ENCODE measurements around the gene SH2D4B.

DNA sequence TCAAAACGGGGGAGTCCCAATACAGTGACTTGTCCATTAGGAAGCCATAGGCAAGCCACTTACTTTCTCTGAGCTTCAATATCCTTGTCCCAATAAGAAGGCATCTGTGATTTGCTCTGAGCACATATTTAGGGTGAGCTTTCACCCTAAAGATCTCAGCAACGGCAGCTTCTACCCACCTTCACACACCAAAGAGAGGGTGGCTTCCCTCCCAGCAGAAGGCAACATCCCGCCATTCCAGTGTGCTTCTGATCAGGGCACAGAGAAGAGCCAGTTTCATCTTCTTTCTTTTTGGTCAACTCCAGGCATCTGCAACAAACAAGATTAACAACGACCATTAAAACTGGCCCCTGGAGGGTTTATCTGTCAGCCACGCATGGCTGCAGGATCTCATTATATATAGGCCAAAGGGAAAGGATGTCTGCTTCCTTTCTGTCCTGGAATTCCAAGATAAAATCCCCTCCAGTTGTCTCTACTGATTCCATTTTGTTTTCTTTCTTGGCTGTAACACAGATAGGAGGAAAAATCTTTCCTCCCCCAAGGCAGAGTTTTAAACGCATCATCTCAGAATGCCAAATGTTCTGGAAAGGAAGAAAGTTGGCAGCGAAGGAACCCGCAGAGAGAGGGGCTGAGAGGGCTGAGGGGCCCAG, 491 bp upstream of the SH2D4B start:
- no peak for TF ChIP-seq POLR2A (IDR thresholded peaks at IDR 0.05)
- TF ChIP-seq, protein P1, sequence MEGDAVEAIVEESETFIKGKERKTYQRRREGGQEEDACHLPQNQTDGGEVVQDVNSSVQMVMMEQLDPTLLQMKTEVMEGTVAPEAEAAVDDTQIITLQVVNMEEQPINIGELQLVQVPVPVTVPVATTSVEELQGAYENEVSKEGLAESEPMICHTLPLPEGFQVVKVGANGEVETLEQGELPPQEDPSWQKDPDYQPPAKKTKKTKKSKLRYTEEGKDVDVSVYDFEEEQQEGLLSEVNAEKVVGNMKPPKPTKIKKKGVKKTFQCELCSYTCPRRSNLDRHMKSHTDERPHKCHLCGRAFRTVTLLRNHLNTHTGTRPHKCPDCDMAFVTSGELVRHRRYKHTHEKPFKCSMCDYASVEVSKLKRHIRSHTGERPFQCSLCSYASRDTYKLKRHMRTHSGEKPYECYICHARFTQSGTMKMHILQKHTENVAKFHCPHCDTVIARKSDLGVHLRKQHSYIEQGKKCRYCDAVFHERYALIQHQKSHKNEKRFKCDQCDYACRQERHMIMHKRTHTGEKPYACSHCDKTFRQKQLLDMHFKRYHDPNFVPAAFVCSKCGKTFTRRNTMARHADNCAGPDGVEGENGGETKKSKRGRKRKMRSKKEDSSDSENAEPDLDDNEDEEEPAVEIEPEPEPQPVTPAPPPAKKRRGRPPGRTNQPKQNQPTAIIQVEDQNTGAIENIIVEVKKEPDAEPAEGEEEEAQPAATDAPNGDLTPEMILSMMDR (IDR thresholded peaks at IDR 0.05), result no peak
- no peak for TF ChIP-seq POLR2AphosphoS5 (IDR thresholded peaks at IDR 0.05)
- TF ChIP-seq EP300 (IDR thresholded peaks at IDR 0.05), result no peak

Measured in sigmoid colon (tissue), 4 donors.